HG03469 (cell line): ENCODE measurements around the gene LRRC36.

Experiments
- ATAC-seq: cut with Tn5 transposase; IDR thresholded peaks from one replicate; pipeline ENCODE4 v1.9.1; 2021; ENCODE audit warnings: mild to moderate bottlenecking, moderate library complexity, moderate number of reproducible peaks; ENCODE audit not compliant: unreplicated experiment

LRRC36 gene

GRCh38 chr16:67388191-67388590, 61.6 kb downstream of the LRRC36 start:
- ATAC-seq = no peak

- no peak for ATAC-seq
These were observed 62.0 kb downstream of the LRRC36 start for GRCh38 chr16:67388591-67388990.

- ATAC-seq = no peak
These were observed 63.5 kb downstream of the LRRC36 start for GRCh38 chr16:67389911-67390815.

DNA sequence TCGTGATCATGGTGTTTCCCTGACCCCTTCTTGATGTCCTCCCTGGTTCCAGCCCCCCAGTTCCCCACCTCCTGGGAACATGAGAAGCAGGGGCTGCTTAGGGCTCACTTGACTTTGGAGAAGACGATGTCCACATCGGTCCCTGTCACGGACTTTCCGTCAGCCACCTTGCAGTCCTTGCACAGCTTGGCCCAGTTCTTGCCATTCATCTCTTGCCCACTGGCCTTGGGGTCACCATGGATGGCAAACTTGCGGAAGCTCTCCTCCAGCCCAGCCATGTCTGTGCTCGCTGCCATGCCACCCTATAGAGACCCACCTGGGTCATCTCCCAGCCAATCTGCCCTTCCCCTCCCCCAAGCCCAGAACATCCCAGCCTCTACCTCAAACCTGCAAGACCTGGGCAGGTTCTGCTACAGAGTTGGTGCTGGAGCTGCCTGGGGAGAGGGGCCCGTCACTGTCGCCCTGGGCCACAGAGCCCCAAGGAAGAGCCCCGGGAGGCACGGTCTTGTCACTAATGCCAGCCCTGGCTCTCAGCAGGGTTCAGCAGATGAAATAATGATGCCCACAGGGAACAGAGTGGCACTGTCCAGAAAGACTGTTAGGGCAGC, 64.3 kb downstream of the LRRC36 start:
- no peak for ATAC-seq

GRCh38 chr16:67391424-67392300, 65.0 kb downstream of the LRRC36 start:
- ATAC-seq = no peak

GRCh38 chr16:67392301-67393059, 65.9 kb downstream of the LRRC36 start:
- no peak for ATAC-seq

DNA sequence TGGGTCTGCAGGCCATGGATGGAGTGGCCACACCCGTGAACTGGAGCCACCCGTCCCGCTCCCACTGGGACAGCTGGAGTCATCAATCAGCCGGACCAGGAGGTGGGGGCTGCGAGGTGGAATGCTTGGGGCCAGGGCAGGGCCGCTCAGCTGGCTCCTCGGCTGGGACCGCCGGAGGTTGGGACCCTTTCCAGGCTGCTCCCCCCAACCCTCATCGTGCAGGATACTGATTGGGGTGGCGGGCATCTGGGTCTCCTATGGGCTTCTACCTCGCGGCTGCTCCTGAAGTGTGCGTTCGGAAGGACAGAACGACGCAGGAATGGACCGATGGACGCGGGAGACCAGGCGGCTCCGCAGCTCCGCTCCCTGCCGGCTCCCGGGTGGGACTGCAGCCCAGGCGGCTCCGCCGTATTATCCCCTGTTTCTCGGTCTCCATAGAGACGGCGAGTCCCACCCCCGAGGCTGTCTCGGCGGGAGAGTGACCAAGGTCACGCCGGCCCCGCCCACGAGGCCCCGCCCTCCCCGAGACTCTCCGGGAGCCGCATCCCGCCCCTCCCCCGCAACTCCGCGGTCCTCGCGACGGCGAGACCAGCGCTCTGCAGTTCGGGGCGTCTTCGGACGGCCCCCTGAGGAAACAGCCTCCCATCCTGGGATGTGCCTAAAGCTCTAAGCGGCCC, 66.6 kb downstream of the LRRC36 start, which contains the start of gene TPPP3:
Gene TPPP3 (minus strand): TSS at position 388 of the 677 bp plus-strand sequence. CDS start 2,387 bp downstream, outside the sequence.
- no peak for ATAC-seq

- ATAC-seq = no peak
These were observed 67.2 kb downstream of the LRRC36 start for GRCh38 chr16:67393788-67394154.

DNA sequence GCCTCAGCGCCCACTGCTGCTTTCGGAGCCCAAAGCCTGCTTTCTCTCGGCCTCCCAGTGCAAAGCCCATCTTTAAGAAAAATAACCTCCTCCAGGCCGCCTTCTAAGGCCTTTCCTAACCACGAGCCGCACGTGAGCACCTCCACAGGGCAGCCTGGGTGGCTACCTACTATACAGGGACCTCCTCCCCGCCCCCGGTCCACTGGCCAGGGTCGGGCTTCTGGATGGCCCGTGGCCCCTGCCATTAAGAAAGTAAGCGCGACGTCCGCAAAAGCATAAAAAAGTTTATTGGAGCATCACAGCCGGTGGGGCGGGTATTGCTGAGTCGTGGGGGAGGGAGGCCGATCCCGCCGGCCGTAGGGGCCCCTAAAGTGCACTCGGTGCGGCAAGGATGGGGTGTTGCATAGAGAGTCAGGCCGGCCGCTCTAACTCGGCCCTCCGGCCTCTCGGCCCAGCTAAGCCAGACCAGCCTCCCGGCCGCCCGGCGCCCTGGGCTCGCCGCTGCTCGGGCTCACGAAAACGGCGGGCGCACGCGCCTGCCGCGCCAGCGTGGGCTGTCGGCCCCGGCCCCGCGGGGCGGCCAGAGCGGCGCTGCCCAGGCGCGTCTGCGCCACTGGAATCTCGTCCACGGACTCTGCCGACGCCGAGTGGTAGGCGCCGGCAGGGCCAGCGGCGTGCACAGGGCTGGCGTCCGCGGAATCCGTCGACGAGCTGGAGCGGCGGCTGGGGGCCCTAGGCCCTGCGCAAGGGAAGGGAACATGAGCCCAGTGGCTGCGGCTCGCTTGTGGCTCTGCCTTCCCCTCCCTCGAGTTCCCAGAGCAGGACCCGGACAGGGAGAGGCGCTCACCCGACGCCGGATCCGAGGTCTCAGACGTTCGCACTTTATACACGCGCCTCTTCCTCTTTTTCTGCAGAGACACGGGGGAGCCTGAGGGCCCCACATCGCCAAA, 67.8 kb downstream of the LRRC36 start:
- no peak for ATAC-seq

- ATAC-seq = no peak
These were observed 68.5 kb downstream of the LRRC36 start for GRCh38 chr16:67395105-67395457.

GRCh38 chr16:67395458-67396158, 69.0 kb downstream of the LRRC36 start:
- ATAC-seq = no peak

DNA sequence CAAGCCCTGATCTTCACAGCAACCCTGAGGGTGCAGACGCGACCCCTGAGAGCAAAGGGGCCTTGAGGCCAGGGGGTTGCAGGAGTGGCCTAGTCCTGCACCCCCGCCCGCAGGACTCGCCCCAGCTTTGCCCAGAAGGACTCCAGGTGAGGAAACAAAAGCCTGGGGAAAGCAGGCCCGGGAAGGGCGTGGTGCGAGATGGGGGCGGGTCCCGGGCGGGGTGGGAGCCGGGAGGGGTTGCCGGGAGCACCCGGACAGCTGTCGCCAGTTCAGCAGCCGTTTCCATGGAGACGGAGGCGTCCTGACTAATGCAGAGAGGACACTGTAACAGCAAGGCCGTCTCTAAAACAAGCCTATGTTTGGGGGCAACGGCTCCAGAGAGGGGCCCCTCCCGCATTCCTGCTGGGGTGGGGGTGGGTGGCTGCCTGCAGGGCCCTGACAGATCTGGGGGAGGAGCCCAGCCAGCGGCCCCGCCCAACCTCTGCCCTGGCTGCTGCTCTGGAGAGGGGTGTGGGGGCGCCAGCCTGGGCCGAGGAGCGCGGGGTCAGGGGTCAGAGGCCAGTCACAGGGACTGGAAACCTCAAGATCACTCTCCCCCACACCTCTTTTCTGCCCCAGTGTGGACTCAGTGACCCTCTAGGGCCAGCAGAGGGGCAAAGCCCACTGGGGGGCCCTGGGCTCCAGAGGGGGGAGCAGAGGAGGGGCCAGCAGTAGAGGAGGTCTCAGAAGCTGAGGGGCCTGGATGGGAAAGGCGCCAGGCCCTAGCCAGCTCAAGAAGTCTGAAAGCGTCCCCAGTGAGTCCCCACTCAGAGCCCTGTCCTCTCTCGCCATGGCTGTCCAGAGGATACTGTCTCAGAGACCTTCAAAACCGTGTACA, 69.8 kb downstream of the LRRC36 start:
- no peak for ATAC-seq

- ATAC-seq = no peak
These were observed 70.6 kb downstream of the LRRC36 start for GRCh38 chr16:67397036-67397801.

- ATAC-seq = no peak
These were observed 71.4 kb downstream of the LRRC36 start for GRCh38 chr16:67397812-67398545.

GRCh38 chr16:67398546-67399217, 72.1 kb downstream of the LRRC36 start:
- no peak for ATAC-seq
